SK-N-SH treated with all-trans-retinoic acid at 6 μM for 48 hours (cell line): ENCODE results near the gene RESF1.

Experiments used
- ATAC-seq: fragments of 200-7000 bp; cut with Tn5 transposase; 3 replicates; pipeline ENCODE4 v1.9.1; 2020; ENCODE audit warnings: mild to moderate bottlenecking, moderate library complexity
- ARNTL ChIP-seq: fragments of 450-650 bp; formaldehyde crosslinking; IDR thresholded peaks from 2 replicates; pipeline ENCODE4 v1.5.0; 2020; ENCODE audit warnings: low read depth, mild to moderate bottlenecking, moderate library complexity, borderline replicate concordance
- BACH2 ChIP-seq: fragments of 250-450 bp; sonication (Bioruptor Pico); IDR thresholded peaks from 2 replicates; pipeline ENCODE4 v1.9.0; 2021; ENCODE audit warnings: mild to moderate bottlenecking, borderline replicate concordance
- CSDC2 ChIP-seq: fragments of 250-450 bp; sonication (Bioruptor Pico); IDR thresholded peaks from 2 replicates; pipeline ENCODE4 v1.5.0; 2020; ENCODE audit warnings: mild to moderate bottlenecking, moderate library complexity
- GLIS3 ChIP-seq: fragments of 250-450 bp; sonication (Bioruptor Pico); IDR thresholded peaks from 2 replicates; pipeline ENCODE4 v1.5.0; 2020; ENCODE audit warnings: mild to moderate bottlenecking, moderate library complexity
- ISL1 ChIP-seq: fragments of 250-450 bp; sonication (Bioruptor Pico); IDR thresholded peaks from 2 replicates; pipeline ENCODE4 v2.1.2; 2022; ENCODE audit warnings: mild to moderate bottlenecking, moderate library complexity
- OSR1 ChIP-seq: fragments of 250-450 bp; sonication (Bioruptor Pico); IDR thresholded peaks from 2 replicates; pipeline ENCODE4 v1.8.0; 2022; ENCODE audit warnings: moderate library complexity, mild to moderate bottlenecking, inconsistent platforms
- PATZ1 ChIP-seq: fragments of 250-450 bp; sonication (Bioruptor Pico); IDR thresholded peaks from 2 replicates; pipeline ENCODE4 v1.8.0; 2020; ENCODE audit warnings: mild to moderate bottlenecking, moderate library complexity, borderline replicate concordance
- RARB ChIP-seq: fragments of 250-450 bp; sonication (Bioruptor Pico); IDR thresholded peaks from 2 replicates; pipeline ENCODE4 v1.8.0; 2021; ENCODE audit warnings: mild to moderate bottlenecking, moderate library complexity
- SNAI2 ChIP-seq: fragments of 250-450 bp; sonication (Bioruptor Pico); IDR thresholded peaks from 2 replicates; pipeline ENCODE4 v1.5.0; 2020; ENCODE audit warnings: mild to moderate bottlenecking, moderate library complexity
- TCF4 ChIP-seq: fragments of 250-450 bp; sonication (Bioruptor Pico); IDR thresholded peaks from 2 replicates; pipeline ENCODE4 v1.8.0; 2021; ENCODE audit warnings: mild to moderate bottlenecking, moderate library complexity, borderline replicate concordance
- ZFP3 ChIP-seq: fragments of 250-450 bp; sonication (Bioruptor Pico); IDR thresholded peaks from 2 replicates; pipeline ENCODE4 v1.5.0; 2020; ENCODE audit warnings: mild to moderate bottlenecking, moderate library complexity
- ZNF565 ChIP-seq: fragments of 450-650 bp; formaldehyde crosslinking; conservative IDR thresholded peaks from 2 replicates; pipeline ENCODE4 v1.5.0; 2020; ENCODE audit warnings: low read depth, mild to moderate bottlenecking, moderate library complexity
- ZNF70 ChIP-seq: fragments of 450-650 bp; formaldehyde crosslinking; IDR thresholded peaks from 2 replicates; pipeline ENCODE4 v1.5.0; 2020; ENCODE audit warnings: mild to moderate bottlenecking, moderate library complexity
- ZNF8 ChIP-seq: fragments of 450-650 bp; formaldehyde crosslinking; IDR thresholded peaks from 2 replicates; pipeline ENCODE4 v1.5.0; 2020; ENCODE audit warnings: mild to moderate bottlenecking, moderate library complexity
- TF ChIP-seq, protein P1 (sequence below): fragments of 250-450 bp; sonication (Bioruptor Pico); IDR thresholded peaks from 2 replicates; pipeline ENCODE4 v1.5.0; 2020; ENCODE audit warnings: mild to moderate bottlenecking, moderate library complexity
- TF ChIP-seq, protein P2 (sequence below): fragments of 250-450 bp; sonication (Bioruptor Pico); IDR thresholded peaks from 2 replicates; pipeline ENCODE4 v1.8.0; 2021; ENCODE audit warnings: low read depth, mild to moderate bottlenecking, moderate library complexity, borderline replicate concordance
- TF ChIP-seq, protein P3 (sequence below): fragments of 250-450 bp; sonication (Bioruptor Pico); IDR thresholded peaks from 2 replicates; pipeline ENCODE4 v1.5.1; 2020; ENCODE audit warnings: low read depth, mild to moderate bottlenecking, moderate library complexity

RESF1 gene

GRCh38 chr12:31959161-31959700, at the start of gene RESF1:
Gene RESF1 (plus strand): TSS chr12:31959415. CDS start chr12:31980956, 21,541 bp downstream.
- TF ChIP-seq RARB (CRISPR knock-in tag): no peak
- TF ChIP-seq, protein P1, sequence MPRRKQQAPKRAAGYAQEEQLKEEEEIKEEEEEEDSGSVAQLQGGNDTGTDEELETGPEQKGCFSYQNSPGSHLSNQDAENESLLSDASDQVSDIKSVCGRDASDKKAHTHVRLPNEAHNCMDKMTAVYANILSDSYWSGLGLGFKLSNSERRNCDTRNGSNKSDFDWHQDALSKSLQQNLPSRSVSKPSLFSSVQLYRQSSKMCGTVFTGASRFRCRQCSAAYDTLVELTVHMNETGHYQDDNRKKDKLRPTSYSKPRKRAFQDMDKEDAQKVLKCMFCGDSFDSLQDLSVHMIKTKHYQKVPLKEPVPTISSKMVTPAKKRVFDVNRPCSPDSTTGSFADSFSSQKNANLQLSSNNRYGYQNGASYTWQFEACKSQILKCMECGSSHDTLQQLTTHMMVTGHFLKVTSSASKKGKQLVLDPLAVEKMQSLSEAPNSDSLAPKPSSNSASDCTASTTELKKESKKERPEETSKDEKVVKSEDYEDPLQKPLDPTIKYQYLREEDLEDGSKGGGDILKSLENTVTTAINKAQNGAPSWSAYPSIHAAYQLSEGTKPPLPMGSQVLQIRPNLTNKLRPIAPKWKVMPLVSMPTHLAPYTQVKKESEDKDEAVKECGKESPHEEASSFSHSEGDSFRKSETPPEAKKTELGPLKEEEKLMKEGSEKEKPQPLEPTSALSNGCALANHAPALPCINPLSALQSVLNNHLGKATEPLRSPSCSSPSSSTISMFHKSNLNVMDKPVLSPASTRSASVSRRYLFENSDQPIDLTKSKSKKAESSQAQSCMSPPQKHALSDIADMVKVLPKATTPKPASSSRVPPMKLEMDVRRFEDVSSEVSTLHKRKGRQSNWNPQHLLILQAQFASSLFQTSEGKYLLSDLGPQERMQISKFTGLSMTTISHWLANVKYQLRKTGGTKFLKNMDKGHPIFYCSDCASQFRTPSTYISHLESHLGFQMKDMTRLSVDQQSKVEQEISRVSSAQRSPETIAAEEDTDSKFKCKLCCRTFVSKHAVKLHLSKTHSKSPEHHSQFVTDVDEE (CRISPR knock-in tag): peak; percentile 50; the same call in 1 of the 2 replicates
- ATAC-seq: peak; percentile 97

GRCh38 chr12:31914927-31915326, 44.3 kb upstream of the RESF1 start:
- no peak for ATAC-seq
- TF ChIP-seq ZNF70: no peak
- TF ChIP-seq ZFP3 (CRISPR knock-in tag): no peak
- no peak for TF ChIP-seq ISL1 (CRISPR knock-in tag)
- no peak for TF ChIP-seq OSR1
- TF ChIP-seq SNAI2: no peak
- TF ChIP-seq RARB (CRISPR knock-in tag): no peak
- TF ChIP-seq, protein P2, sequence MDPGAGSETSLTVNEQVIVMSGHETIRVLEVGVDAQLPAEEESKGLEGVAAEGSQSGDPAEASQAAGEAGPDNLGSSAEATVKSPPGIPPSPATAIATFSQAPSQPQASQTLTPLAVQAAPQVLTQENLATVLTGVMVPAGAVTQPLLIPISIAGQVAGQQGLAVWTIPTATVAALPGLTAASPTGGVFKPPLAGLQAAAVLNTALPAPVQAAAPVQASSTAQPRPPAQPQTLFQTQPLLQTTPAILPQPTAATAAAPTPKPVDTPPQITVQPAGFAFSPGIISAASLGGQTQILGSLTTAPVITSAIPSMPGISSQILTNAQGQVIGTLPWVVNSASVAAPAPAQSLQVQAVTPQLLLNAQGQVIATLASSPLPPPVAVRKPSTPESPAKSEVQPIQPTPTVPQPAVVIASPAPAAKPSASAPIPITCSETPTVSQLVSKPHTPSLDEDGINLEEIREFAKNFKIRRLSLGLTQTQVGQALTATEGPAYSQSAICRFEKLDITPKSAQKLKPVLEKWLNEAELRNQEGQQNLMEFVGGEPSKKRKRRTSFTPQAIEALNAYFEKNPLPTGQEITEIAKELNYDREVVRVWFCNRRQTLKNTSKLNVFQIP (CRISPR knock-in tag): no peak
- no peak for TF ChIP-seq BACH2 (CRISPR knock-in tag)

GRCh38 chr12:31915446-31915845, 43.8 kb upstream of the RESF1 start:
- ATAC-seq: no peak
- TF ChIP-seq, protein P1 (CRISPR knock-in tag): no peak
- TF ChIP-seq, all 23 proteins: peak for 0

- ATAC-seq: no peak
- TF ChIP-seq ZNF565 (CRISPR knock-in tag) (no peak), OSR1 (no peak), BACH2 (CRISPR knock-in tag) (no peak)
- TF ChIP-seq, protein P3, sequence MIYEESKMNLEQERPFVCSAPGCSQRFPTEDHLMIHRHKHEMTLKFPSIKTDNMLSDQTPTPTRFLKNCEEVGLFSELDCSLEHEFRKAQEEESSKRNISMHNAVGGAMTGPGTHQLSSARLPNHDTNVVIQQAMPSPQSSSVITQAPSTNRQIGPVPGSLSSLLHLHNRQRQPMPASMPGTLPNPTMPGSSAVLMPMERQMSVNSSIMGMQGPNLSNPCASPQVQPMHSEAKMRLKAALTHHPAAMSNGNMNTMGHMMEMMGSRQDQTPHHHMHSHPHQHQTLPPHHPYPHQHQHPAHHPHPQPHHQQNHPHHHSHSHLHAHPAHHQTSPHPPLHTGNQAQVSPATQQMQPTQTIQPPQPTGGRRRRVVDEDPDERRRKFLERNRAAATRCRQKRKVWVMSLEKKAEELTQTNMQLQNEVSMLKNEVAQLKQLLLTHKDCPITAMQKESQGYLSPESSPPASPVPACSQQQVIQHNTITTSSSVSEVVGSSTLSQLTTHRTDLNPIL (CRISPR knock-in tag): no peak
- TF ChIP-seq, protein P2 (CRISPR knock-in tag): no peak
- TF ChIP-seq, all 23 proteins: peak for 0
These were observed 36.7 kb upstream of the RESF1 start for GRCh38 chr12:31922341-31923062.

DNA sequence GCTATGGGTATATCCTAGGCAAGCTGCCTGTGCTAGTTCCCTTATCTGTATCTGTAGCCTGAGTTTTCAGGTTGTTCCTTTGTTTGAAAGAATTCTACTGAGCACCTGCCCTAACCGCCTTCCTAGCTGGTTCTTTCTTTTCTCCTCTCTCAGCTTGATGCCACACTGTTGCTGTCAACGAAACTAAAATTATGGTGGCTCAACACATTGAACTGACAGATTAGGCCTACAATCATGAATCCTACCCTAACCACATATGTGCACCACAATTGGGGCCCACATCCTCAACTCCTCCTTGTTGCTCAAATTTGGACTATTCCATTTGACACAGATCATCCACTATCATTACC, 36.2 kb upstream of the RESF1 start:
- TF ChIP-seq GLIS3 (no peak), SNAI2 (no peak), ZNF565 (CRISPR knock-in tag) (no peak), ZFP3 (CRISPR knock-in tag) (no peak), ARNTL (no peak), BACH2 (CRISPR knock-in tag) (no peak), PATZ1 (CRISPR knock-in tag) (no peak), TCF4 (no peak), CSDC2 (CRISPR knock-in tag) (no peak), ZNF8 (no peak)
- TF ChIP-seq, protein P2 (CRISPR knock-in tag): no peak

More for the DNA sequence above, 36.2 kb upstream of the RESF1 start:
- ATAC-seq: no peak
